HG03066 (cell line): ENCODE data around the gene STAT5B.

Source experiments
- ATAC-seq: cut with Tn5 transposase; IDR thresholded peaks from one replicate; pipeline ENCODE4 v1.9.1; 2021; ENCODE audit warnings: low read depth; ENCODE audit not compliant: unreplicated experiment

The STAT5B gene

DNA sequence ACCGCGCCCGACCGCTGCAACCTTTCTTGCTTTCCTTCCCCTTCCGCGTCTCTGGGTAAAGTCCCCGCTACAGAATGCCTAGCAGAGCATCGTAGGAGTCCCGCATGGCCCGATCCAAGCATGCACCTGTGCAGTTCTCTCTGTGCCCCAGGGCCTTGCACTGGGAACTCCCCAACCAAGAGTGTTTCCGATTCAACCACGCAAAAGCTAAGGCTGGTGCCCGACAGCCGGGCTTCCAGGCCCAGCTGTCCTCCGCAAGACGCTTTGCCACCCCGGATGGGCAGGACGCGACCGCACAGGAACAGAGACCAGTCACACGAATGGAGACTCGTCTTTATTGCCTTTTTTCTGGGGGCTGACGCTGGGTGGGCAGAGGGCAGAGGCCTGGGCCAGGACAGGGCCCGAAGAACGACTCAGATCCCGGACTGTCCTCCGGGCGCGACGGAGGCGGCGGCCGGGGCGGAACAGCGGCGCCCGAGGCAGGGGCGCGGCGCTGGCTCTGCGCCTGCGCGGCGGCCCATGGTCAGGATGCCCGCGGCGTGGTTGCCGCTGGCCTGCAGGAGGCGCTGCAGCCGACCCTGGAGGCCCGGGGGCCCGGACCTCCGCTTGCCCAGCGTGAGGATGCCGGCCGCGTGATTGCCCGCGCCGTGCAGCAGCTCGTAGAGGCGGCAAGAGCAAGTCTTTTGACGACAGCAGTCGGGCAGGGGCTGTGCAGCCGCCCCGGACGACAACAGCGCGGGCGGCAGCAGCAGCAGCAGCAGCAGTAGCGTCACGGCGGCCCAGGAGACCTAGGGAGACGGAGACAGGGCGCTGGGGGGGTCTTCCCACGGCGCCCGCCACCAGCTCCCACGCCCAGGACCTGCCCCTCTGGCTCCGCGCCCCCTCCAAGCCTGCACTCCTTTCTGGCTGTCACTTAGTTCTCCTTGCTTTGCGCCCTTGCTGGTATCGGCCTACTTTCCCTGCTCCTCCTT is 92.2 kb downstream of the STAT5B start:
- peak; percentile 49 for ATAC-seq

DNA sequence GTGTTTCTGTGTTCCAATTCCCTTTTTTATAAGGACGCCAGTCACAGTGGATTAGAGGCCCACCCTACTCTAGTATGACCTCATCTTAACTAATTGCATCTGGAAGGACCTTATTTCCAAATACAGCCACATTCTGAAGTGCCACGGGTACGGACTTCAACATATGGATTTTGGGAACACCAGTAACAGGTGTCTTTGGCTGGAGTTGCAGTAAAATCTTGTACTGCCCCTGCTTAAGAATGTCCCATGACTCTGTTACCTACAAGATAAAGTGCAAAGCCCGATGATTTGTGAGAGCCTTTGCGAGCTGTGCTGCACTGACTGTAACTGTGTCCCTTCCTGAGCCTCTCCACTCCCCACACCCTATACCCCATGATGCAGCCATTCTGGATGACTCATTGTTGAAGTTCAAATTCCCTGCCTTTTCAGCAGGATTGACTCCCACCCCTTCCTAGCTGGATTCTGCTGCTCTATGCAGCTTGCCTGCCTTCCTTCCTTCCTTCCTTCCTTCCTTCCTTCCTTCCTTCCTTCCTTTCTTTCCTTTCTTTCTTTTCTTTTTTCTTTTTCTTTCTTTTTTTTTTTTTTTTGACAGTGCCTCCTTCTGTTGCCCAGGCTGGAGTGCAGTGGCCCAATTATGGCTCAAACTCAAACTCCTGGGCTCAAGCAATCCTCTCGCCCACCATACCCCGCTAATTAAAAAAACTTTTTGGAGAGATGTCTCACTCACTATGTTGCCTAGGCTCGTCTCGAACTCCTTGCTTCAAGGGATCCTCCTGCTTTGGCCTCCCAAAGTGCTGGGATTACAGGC is 93.1 kb downstream of the STAT5B start:
- ATAC-seq = no peak

DNA sequence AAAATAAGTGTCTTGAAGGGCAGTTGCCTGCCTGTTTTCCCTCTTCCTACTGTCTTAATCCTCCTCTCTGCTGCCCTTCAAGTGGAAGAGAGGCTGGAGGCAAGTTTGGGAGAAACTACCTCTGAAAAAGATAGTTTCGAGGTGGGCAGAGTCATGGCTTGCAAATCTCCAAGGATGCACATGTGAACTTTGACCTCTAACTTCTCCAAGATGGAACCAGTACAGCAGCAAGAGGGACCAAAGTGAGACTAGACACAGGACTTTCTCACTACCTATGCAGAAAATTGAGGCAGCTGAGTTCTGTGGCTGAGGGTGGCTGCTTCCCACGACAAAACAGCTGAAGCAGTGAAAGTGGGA is 94.4 kb downstream of the STAT5B start:
- no peak for ATAC-seq

DNA sequence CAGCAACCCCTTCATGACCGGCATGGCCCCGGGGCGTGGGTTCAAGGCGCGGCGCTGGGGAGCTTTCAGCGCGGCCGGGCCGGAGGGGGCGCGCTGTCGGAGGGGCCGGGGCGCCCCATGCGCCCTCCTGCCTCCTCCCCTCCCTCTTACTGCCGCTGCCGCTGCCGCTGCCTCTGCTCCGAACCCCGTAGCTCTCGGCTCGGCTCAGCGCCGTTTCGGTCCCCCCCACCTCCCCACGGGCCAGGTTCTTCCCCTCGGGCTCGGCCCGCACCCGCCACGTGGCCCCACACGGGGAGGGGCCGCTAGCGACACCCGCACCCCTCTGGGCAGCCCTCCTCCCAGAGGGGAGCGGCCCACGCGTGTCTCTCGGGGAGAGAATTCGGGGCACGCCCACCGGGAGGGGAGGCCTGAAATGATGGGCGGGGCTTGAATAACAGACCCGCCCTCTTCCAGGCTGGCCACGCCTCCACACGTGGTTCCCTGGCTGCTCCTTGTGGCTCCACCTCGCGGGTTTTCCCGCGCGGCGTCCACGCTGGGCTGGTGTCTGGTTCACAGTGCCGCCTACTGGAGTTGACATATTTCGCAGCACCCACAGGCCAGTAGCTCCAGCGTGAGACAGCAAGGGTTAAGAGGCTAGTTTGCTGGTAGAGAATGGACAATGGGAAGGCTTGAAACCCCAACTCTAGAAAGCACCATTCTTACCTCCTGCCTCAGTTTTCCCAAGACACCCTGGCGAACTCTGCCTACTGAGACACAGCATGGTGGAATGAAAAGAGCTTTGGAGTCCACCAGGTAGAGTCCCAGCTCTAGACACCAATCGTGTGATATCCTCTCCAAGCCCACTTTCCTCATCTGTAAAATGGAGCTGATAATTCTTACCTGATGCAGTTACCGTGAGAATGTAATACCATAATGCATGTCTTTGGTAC is 95.0 kb downstream of the STAT5B start, which contains the start of gene KCNH4:
KCNH4 (minus strand) TSS at position 221 of the 929 bp plus-strand sequence; CDS start at position 24, 197 bp downstream.
- no peak for ATAC-seq

GRCh38 chr17:42180411-42180921 is 95.7 kb downstream of the STAT5B start:
- no peak for ATAC-seq

DNA sequence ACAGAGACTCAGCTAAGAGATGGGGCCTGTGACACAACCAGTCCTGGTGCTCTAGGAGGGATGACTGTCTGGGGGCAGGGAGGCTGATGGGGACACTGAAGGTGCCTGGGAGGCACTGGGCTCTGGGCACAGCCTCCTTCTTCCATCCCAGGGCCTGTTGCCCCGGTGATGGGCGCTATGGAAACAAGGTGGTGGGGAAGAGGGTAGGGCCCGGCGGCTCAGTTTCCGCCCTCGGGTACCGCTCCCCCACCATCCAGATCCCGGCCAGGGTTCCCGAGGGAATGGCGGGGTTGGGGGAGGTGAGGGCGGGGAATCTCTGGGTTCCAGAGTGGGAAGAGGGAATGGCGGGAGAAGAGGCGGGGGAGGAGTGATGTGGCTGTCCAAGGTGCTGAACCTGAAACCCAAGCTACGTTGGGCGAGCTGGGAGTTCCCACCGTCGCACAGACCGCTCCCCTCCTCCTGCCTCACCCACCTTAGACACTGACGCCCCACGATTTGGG is 96.2 kb downstream of the STAT5B start:
- no peak for ATAC-seq

DNA sequence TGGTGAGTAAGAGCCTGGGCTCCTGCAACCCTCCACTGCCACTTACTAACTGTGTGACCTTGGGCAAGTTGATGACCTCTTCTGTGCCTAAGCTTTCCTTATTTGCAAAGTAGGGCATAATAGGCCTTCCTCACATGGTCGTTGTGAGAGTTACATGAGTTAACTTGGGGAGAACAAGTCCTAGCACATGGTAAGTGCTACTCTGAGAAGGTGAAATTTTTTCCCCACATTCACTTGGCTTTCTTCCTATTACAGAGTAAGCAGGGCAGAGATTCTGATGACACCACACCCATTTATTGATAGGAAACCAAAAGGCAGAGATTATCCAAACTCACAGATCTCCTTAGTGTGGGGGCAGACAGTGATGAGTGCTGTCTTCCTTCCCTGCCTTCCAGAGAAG is 96.9 kb downstream of the STAT5B start:
- ATAC-seq = no peak

DNA sequence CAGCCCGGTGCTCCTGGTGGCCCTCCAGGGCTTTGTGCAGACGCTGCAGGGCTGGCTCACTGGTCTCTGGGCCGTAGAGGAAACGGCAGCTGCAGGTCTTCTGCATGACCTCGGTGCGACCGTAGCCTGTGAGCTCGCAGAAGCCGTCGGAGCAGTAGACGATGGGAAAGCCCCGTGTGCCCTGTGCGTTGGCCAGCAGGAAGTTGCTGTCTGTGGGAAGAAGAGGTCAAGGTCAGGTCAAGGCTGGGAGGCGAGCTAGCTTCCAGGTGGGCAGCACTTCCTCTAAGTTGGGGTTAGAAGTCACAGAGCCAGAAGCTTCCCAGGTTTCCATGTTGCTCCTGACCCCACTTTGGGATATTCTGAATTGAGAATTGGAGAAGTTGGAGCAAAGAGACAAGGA is 97.4 kb downstream of the STAT5B start:
- no peak for ATAC-seq

DNA sequence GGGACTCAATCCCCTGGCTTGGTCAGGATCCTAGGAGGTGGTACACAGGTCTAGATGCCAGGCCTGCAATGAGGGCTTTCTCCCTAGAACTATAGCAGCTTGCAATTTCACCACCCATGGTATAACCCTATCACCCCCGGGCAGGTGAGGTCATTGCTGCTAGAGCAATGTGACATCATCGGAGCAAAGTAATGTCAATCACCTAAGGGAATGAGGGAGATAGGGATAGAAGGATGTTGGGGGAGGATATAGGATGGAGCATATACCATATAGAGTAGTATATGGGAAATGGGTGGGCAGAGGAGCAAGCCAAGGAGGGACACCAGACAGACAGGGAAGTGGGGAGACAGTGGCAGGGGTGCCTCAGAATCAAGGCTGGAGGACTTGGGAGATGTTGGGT is 98.5 kb downstream of the STAT5B start:
- ATAC-seq = no peak

- ATAC-seq = no peak
These were observed 101.9 kb downstream of the STAT5B start for GRCh38 chr17:42174126-42174783.

DNA sequence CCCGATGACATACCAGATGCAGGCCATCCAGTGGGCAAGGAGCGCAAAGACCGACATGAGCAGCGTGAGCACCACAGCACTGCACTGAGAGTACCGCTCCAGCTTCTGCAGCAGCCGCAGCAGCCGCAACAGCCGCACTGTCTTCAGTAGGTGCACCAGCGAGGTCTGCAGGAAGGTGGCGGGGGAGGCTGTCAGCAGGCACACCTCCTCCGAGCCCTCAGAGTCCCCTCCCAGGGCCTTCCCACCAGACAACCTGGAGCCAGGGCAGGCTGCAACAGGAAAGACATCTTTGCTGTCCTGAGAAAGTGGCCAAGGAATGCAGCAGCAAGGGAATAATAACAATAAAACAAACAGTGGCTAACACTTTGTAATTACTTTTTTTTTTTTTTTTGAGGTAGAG is 104.4 kb downstream of the STAT5B start:
- no peak for ATAC-seq

DNA sequence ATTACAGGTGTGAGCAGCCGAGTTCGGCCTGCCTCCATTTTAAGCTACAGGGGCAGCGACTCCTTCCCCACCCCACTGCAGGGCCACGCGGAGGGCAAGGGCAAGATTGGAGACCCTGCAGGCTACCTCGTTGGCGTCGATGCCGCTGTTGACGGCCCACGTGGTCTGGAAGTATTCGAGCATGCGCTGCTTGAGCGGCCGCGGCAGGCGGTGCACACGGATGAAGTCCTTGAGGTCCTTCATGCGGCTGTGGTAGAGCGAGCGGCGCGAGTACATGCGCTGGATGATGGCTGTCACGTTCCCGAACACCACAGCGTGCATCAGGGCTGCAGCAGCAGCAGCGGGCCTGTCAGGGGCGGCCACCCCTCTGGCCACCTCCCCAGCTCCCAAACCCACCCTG is 106.8 kb downstream of the STAT5B start:
- no peak for ATAC-seq

DNA sequence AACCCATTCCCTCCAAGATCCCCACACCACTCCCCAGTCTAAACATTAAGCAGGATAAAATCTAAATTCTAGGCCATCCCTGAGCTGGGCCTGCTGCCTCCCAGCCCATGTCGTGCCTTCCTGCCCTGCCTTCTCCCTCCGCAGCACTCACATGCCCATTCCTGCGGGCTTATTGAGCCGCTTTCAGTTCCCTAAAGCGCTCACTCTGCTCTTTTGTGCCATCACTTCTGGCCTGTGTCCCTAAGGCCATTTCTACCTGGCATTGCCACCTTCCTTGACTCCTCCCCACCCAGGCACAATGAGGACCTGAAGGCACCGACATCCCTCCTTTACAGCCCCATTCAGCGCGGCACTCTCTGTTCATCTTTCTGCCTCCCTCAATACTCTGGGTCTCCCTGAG is 108.4 kb downstream of the STAT5B start:
- no peak for ATAC-seq

DNA sequence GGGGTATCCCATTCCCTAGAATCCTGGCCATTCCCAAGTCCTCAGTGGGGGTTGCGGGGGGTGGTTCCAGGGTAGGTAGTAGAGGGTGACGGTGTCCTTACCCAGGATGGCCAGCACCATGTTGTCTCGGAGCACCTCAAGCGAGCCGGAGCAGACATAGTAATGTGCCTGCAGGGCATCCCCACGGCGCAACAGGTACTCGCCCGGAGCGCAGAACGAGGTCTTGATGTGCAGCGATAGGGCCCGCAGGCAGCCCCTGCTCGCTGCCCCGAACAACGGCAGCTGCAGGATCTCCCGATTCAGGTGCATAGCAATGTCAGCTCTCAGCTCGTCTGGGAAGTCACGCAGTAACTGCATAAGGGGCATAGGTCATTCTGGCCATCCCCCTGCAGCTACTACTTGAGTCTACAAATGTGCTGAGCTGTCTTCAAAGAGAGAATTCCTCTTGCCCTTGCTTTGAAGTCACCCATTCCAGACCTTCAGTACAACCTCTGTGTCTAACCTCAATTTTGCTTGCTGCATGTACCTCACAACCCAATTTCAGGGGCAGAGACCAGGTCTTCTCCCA is 109.9 kb downstream of the STAT5B start:
- ATAC-seq = no peak

DNA sequence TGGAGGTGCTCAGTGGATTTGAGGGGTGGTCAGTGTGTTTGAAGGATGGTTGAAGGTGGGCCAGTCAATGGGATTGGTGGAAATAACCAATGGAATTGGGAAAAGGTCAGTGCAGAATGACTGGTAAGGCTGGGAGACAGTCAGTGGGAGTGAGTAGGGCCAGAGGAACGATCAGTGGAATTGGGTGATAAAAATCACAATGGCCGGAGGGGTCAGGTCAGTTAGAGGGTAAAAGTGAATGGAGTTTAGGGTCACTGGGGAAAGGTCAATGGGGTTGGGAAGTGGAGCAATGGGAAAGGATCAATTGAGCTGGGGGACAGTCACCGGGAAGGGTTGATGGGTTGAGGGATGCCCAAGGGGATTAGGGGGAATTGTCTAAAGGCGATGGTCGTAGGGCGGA is 110.4 kb downstream of the STAT5B start:
- no peak for ATAC-seq

GRCh38 chr17:42163696-42164407 is 112.3 kb downstream of the STAT5B start:
- no peak for ATAC-seq

DNA sequence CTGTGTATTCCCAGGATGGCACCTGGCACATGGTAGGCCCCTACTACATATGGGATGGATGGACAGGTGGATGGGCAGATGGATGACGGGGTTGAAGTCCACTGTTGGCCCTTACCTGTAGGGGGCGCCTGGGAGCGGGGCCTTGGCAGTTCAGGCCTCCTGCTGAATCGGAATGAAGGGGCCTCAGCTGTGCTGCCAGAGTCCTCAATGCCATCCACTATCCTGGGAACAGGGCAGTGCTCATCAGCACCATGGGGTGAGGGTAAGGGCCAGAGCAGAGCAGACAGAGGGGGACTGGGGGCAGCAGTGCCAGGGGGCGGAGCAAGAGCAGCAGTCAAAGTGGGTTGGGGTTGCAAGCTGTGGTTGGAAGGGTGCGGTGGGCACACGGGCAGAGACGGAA is 113.1 kb downstream of the STAT5B start:
- no peak for ATAC-seq

GRCh38 chr17:42160531-42160910 is 115.7 kb downstream of the STAT5B start:
- ATAC-seq = no peak
